ENCODE measurements around the gene CSTA. TPM values are rescaled to one million over a fixed set of nuclear protein-coding genes. Genes with fewer than 3 reads are reported as not detected.
A peak's percentile ranks its signal among the peaks of the same experiment; 100 is the strongest.
"Not testable (repeated sequence)": the region's sequence is repeated elsewhere in the genome, so short reads cannot be mapped to it uniquely, and the experiment has no call there.

CSTA gene
- polyA plus RNA-seq, 1 donor from 2014 or later, result not detected

DNA sequence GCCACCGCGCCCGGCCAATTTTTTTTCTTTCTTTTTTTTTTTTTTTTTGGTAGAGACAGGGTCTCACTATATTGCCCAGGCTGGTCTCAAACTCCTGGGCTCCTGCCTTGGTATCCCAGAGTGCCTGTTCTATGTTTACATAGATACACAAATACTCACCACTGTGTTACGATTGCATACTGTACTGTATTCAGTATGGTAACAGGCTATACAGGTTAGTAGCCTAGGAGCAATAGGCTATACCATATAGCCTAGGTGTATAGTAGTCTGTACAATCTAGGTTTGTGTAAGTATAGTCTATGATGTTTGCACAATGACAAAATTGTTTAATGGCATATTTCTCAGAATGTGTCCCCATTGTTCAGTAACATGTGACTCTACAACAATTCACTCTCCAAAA is 26.6 kb downstream of the CSTA start:
- H3K4me1 Mint-ChIP-seq, result no peaks in the 10 kb centered on the region
- H3K27ac Mint-ChIP-seq, result no peak overlapping the region
- no peaks in the 10 kb centered on the region for H3K36me3 Mint-ChIP-seq
- peaks cover 0 to 6% (median 5%) of the 10 kb centered on the region in 3 donors for H3K9me3 Mint-ChIP-seq
- H3K27me3 Mint-ChIP-seq, result no peaks in the 10 kb centered on the region
- H3K4me3 Mint-ChIP-seq, result no peak overlapping the region

DNA sequence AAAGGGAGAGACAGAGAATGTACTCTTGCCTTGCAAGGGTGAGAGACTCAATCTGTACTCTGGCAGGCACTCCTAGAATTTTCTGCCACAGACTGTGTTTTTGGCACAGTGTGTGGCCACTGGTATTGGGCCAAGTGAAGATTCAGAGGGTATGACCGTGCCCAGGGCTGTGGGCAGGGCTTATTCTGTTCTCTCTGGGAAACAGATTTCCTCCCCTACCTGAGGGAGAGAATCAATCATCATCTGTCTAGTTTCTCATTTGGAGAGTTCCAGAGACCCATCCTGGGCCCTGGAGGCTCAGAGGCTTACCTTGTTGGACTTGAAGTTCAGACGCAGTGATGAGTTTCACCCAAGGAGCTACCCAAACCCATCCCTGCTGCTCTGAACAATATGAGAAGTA is 28.2 kb downstream of the CSTA start:
- Mint-ChIP-seq H3K27me3 (no peaks in the 10 kb centered on the region), H3K4me3 (no peak overlapping the region), H3K4me1 (no peaks in the 10 kb centered on the region), H3K36me3 (no peaks in the 10 kb centered on the region), H3K27ac (no peak overlapping the region), H3K9me3 (no peaks in the 10 kb centered on the region)

DNA sequence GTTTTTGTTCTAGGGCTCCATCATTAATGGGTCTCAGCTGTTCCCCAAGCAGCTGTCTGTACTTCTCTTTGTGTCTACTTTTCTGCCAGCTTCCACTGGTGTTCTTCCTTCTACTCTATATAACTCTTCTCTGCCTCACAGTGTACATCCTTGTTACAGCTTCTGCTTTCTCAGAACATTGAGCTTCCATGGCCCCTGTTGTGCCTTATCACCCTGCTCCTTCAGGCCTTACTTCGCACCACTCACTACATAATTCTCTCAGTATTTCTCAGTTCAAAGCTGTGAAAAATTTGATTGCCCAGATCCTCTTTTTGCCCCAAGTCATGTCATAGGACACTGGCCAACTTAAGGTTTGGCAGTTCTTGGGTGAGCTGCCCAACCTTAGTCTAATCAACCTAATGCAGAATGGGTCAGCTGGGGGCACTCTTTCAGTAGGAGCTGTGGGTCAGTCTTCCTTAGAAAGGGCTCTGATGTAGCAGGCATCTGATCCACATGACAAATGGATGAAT is 28.9 kb downstream of the CSTA start:
- H3K9me3 Mint-ChIP-seq, result no peaks in the 10 kb centered on the region
- H3K4me3 Mint-ChIP-seq, result no peak overlapping the region
- no peaks in the 10 kb centered on the region for H3K36me3 Mint-ChIP-seq
- H3K27me3 Mint-ChIP-seq, result no peaks in the 10 kb centered on the region
- H3K4me1 Mint-ChIP-seq, result no peaks in the 10 kb centered on the region
- no peak overlapping the region for H3K27ac Mint-ChIP-seq

DNA sequence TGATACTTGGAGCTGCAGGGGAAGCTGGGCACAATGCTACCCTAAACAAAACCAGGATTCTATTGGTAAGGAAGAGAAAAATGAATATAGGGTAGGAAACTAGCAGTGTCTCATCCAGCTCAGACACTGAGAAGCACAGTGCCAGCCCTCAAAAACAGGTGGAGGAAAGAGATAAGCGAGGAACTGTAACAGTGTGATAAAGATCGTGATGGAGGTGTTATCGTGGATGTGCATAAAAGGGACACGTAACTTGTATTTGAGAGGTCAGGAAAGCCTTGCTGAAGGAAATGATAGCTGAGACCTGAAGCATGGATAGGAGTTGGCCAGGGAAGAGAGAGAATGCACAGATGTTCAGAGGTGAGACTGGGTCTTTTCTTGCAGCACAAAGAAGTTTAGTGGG is 30.6 kb downstream of the CSTA start:
- Mint-ChIP-seq H3K4me1 (no peaks in the 10 kb centered on the region), H3K27me3 (no peaks in the 10 kb centered on the region), H3K9me3 (no peaks in the 10 kb centered on the region), H3K27ac (no peak overlapping the region), H3K4me3 (no peak overlapping the region), H3K36me3 (no peaks in the 10 kb centered on the region)

DNA sequence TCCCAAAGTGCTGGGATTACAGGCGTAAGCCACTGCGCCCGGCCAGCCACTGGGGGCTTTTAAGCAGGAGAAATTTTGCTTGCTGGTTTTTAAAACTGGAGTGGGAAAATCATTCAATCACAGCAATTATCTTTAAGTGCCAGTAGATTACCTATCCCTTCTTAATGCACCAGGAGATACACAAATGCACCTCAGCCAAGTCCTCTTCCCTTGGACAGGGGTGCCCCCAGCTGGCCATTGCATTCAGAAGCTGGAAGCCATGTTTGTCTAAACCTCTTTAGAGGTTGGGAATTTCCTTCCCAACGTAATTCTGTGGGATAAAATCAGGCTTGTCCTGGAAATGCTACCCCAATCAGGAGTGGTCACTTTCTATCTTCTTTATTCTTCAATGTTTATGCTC is 31.4 kb downstream of the CSTA start:
- no peaks in the 10 kb centered on the region for H3K9me3 Mint-ChIP-seq
- H3K36me3 Mint-ChIP-seq, result no peaks in the 10 kb centered on the region
- no peaks in the 10 kb centered on the region for H3K4me1 Mint-ChIP-seq
- peak overlapping the region in 1 of 3 donors; percentile 29 for H3K27ac Mint-ChIP-seq
- H3K27me3 Mint-ChIP-seq, result no peaks in the 10 kb centered on the region
- no peak overlapping the region for H3K4me3 Mint-ChIP-seq

DNA sequence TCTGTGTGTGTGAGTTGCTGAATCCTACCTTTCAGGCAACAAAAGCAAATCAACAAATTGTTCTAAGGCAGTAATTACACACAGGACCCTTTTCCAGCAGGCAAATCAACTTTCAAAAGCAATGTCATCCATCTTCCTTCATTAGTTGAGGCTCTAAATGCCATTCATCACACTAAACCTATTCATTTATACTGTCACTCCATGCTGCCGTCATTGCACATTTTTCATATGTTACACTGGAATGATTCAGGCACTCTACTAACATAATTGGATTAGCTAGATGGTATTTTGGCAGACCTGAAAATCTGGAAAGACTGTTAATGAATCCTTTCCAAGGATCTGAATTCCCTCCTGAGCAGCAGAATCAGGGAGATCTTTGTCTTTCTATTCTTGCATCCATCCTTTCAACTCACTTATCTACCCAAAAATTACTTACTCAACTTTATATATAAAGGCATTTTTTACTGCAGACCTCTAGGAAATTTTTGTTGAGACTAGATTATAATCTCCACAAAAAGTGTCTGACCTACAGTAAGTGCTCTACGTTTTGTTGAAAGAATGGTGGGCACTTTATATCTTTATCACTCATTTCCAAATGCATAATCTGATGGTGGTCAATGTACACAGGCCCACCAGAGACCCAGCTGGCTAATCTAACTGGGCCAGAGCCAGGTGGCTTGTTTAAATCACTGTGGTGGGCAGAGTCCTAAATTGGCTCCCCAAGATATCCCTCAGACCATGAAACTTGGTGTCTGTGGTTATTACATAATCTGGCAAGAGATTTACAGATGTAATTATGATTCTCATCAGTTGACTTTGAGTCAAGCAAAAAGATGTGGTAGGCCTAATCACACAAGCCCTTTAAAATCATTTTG is 33.0 kb downstream of the CSTA start:
- no peak overlapping the region for H3K27ac Mint-ChIP-seq
- H3K27me3 Mint-ChIP-seq, result no peaks in the 10 kb centered on the region
- no peak overlapping the region for H3K4me3 Mint-ChIP-seq
- no peaks in the 10 kb centered on the region for H3K4me1 Mint-ChIP-seq
- H3K9me3 Mint-ChIP-seq, result no peaks in the 10 kb centered on the region
- H3K36me3 Mint-ChIP-seq, result peaks cover 2% of the 10 kb centered on the region

GRCh38 chr3:122358703-122359032 is 33.6 kb downstream of the CSTA start:
- H3K27ac Mint-ChIP-seq, result no peak overlapping the region
- no peaks in the 10 kb centered on the region for H3K27me3 Mint-ChIP-seq
- peaks cover 2% of the 10 kb centered on the region for H3K36me3 Mint-ChIP-seq
- no peaks in the 10 kb centered on the region for H3K4me1 Mint-ChIP-seq
- no peak overlapping the region for H3K4me3 Mint-ChIP-seq
- H3K9me3 Mint-ChIP-seq, result no peaks in the 10 kb centered on the region

- Mint-ChIP-seq H3K4me3 (no peak overlapping the region), H3K4me1 (no peaks in the 10 kb centered on the region), H3K27ac (no peak overlapping the region), H3K27me3 (no peaks in the 10 kb centered on the region), H3K36me3 (peaks cover 2% of the 10 kb centered on the region), H3K9me3 (no peaks in the 10 kb centered on the region)
Measured at GRCh38 chr3:122362026-122362425, 37.0 kb downstream of the CSTA start.

DNA sequence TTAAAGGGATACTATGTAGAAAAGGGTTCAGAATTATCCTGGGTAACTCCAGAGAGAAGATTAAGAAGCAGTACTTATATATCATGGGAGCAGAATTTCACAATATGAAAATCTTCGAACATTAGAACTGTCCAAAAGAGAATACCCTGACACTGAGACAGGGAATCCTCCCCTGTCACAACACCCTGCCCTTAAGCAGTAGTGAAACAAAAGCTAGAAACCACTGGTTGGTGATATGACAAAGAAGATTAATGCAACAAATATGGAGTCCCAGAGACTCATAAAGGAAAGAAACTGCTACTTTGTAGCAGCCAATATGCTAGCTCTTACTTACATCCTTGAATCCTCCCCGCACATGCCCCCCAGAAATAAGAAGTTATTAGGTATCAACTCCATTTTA is 39.4 kb downstream of the CSTA start:
- no peaks in the 10 kb centered on the region for H3K27me3 Mint-ChIP-seq
- no peaks in the 10 kb centered on the region for H3K9me3 Mint-ChIP-seq
- H3K4me1 Mint-ChIP-seq, result no peaks in the 10 kb centered on the region
- no peak overlapping the region for H3K27ac Mint-ChIP-seq
- H3K36me3 Mint-ChIP-seq, result peaks cover 2% of the 10 kb centered on the region
- H3K4me3 Mint-ChIP-seq, result no peak overlapping the region

GRCh38 chr3:122365073-122365472 is 40.0 kb downstream of the CSTA start:
- Mint-ChIP-seq H3K36me3 (peaks cover 2% of the 10 kb centered on the region), H3K9me3 (no peaks in the 10 kb centered on the region), H3K4me1 (no peaks in the 10 kb centered on the region), H3K4me3 (no peak overlapping the region), H3K27me3 (no peaks in the 10 kb centered on the region), H3K27ac (no peak overlapping the region)

- not testable (repeated sequence) for H3K4me1 Mint-ChIP-seq, H3K36me3 Mint-ChIP-seq, H3K27me3 Mint-ChIP-seq, H3K9me3 Mint-ChIP-seq, H3K4me3 Mint-ChIP-seq, H3K27ac Mint-ChIP-seq
Measured at GRCh38 chr3:122365582-122366378, 40.7 kb downstream of the CSTA start.

DNA sequence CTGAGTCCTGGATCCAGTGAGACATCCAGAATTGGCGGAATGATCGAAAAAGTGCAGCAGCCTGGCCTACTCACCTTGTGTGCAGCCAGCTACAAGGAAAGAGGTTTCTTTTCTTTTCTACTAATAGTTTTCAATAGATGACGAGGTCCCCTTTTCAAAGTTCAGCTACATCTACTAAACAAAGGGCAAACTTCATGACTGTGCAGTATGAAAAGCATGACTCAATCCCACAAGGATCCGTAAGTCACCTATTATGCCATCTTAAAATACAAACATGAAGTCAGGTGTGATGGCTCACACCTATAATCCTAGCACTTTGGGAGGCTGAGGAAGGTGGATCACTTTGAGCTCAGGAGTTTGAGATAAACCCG is 41.3 kb downstream of the CSTA start:
- no peak overlapping the region for H3K4me3 Mint-ChIP-seq
- H3K27ac Mint-ChIP-seq, result no peak overlapping the region
- H3K27me3 Mint-ChIP-seq, result no peaks in the 10 kb centered on the region
- no peaks in the 10 kb centered on the region for H3K9me3 Mint-ChIP-seq
- H3K4me1 Mint-ChIP-seq, result no peaks in the 10 kb centered on the region
- H3K36me3 Mint-ChIP-seq, result peaks cover 2% of the 10 kb centered on the region

DNA sequence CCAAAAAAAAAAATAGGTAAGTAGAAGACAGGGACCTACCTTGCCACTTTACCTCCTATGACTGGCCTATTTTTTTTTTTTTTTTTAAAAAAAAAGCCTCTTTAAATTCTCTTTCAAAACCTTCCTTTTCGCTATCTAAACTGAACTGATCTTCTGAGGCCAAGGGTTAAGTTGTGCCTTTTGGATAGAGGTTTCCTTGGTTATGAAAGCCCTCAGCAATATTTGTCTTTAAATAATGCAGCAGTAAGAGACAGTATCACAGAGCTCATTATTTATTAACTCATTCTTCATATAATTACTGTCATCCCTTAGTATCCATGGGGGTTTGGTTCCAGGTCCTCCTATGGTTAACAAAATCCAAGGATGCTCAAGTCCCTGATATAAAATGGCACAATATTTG is 49.0 kb downstream of the CSTA start:
- H3K9me3 Mint-ChIP-seq, result no peaks in the 10 kb centered on the region
- H3K4me1 Mint-ChIP-seq, result peaks cover 2 to 9% (median 4%) of the 10 kb centered on the region in 3 donors
- no peaks in the 10 kb centered on the region for H3K27me3 Mint-ChIP-seq
- H3K36me3 Mint-ChIP-seq, result peaks cover 3% of the 10 kb centered on the region
- peak overlapping the region in 1 of 3 donors; percentile 59 for H3K27ac Mint-ChIP-seq
- H3K4me3 Mint-ChIP-seq, result no peak overlapping the region

DNA sequence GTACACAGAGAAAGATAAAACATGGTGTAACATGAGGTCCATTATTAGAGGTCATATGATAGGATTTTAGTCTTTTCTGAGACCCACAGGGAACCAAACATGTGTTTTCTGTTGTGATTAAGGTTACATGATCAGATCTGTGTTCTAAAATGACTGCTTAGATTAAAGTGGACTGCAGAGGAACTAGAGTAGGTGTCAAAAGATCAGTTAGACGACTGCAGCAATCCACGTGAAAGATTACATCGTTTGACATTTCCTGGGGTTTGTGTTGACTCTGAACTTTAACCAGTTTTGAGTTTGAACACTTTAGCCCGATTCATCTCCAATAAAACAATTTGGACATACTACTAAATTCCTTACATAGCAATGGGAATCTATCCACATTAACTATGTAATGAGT is 52.9 kb downstream of the CSTA start:
- H3K27ac Mint-ChIP-seq, result no peak overlapping the region
- peaks cover 6 to 21% (median 18%) of the 10 kb centered on the region in 3 donors for H3K4me1 Mint-ChIP-seq
- no peaks in the 10 kb centered on the region for H3K9me3 Mint-ChIP-seq
- H3K27me3 Mint-ChIP-seq, result no peaks in the 10 kb centered on the region
- peaks cover 3% of the 10 kb centered on the region for H3K36me3 Mint-ChIP-seq
- H3K4me3 Mint-ChIP-seq, result no peak overlapping the region

- peaks cover 1% of the 10 kb centered on the region for H3K36me3 Mint-ChIP-seq
- H3K9me3 Mint-ChIP-seq, result no peaks in the 10 kb centered on the region
- H3K27me3 Mint-ChIP-seq, result no peaks in the 10 kb centered on the region
- peak within 1 kb of the TSS; percentile 93 to 98 (median 94) for H3K4me3 Mint-ChIP-seq
- peak within 1 kb of the TSS; percentile 77 to 97 (median 95) for H3K27ac Mint-ChIP-seq
- H3K4me1 Mint-ChIP-seq, result peaks cover 17 to 36% (median 22%) of the 10 kb centered on the region in 3 donors
Measured at GRCh38 chr3:122382888-122383666, 58.0 kb downstream of the CSTA start, which contains the start of gene MIX23. Gene MIX23, minus strand, starts transcription at chr3:122383231. Its CDS starts 7 bp downstream, at chr3:122383224.

All from IgD-negative memory B cell (primary cell).